HG03439 (cell line): ENCODE measurements around the gene IGLON5.

Experiments used
- ATAC-seq: cut with Tn5 transposase; IDR thresholded peaks from one replicate; pipeline ENCODE4 v1.9.1; 2021; ENCODE audit warnings: mild to moderate bottlenecking, moderate library complexity; ENCODE audit not compliant: unreplicated experiment

Gene IGLON5

DNA sequence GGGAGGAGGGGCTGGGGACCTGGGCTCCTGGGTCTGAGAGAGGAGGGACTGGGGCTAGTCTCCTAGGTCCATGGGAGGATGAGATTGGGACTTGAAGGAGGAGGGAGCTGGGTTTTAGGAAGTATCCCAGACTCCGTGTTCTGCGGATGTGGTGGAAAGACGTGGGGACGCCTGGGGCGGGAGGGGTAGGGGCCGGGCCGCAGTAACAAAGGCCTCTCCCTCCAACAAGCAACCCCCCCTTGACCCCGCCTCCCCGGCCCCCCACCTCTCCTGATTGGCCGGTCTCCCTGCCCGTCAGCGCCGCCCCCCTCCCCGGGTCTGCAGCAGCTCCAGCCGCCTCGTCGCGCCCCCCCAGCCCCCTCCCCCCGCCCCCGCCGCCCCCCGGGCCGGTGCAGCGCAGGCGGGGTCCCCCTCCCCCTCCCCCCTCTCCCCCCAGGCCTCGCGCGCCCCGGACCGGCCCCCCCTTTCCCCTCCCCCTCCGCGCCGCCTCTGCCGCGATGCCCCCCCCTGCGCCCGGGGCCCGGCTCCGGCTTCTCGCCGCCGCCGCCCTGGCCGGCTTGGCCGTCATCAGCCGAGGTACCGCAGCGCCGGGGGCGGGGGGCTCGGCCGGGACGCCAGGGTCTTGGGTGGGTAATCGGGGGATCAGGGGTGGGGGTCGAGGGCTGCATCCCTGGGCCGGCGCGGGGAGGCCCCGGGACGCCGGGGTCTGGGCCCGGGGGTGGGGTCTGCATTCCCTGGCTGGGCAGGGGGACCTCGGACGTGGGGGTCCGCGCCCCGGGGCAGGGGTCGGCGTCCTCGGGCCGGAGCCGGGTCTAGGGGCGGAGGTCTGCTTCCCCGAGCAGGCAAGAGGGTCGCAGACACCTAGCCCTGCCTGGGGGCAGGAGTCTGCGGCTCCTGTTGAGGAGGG is at the start of gene IGLON5:
TSS of gene IGLON5 (plus strand) at position 294 of the 907 bp plus-strand sequence. CDS start at position 498, 204 bp downstream.
- ATAC-seq, result no peak

DNA sequence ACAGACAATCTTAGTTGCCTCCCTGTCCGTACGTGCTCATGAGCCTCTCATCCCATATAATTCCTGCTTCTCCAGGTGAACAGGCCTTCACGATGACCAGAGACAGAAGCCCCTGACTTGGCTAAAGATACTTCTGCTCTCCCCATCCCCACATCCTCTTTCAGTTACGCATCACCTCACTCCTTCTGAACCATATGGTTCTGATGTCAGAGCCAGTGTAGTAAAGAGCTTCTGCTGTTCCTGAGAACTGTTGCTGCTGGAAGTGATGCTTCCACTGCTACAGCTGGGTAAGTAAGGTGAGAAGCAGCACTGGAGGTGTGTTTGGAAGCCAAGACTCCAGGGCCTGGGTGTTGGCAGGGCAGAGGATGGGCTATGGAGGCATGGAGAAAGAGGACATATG is 47.6 kb upstream of the IGLON5 start:
- no peak for ATAC-seq

DNA sequence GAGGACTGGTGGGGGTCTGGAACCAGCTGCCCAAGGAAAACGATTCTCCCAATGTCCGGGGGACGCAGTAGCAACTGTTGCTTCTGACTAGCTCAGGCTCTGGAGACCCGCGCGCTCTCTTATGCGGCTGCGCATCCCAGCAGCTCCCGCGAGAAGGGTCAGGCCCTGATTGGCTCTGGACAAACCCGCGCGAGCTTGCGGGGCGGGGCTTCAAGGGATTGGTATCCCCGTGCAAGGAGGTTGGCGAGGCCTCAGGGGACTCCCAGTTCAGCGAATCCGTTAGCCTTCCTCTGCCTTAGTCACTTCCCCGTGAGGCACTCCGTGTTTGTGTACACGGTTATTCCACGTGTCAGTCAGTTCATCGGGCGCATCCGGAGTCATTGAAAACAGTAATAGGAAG is 40.4 kb upstream of the IGLON5 start:
- ATAC-seq, result no peak

DNA sequence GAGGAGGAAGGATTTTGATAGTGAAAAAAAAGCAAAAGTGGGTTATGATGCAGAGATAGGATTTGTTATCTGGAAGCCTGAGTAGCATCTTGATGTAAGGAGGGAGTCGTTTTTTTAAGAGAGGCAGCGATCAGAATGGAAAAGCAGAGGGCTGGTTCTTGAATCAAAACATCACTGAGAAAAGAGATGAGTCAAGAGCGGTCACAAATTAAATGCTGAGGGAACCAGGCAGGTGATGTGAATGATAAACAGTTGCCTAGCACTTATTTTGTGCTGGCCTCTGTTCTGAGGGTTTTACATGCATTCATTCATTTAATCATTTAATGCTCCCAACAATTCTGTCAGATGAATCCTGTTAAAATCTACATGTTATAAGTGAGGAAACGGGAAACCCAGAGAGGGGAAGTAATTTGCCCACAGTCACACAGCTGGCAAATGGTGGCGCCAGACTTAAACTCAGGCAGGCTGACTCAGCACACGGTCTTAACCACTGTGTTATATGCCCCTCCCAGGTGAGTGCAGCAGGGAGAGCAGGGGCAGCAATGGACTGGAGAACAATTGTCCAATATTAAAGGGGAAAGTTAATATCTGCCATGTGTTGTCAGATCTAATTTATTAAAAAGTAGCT is 39.1 kb upstream of the IGLON5 start:
- no peak for ATAC-seq

DNA sequence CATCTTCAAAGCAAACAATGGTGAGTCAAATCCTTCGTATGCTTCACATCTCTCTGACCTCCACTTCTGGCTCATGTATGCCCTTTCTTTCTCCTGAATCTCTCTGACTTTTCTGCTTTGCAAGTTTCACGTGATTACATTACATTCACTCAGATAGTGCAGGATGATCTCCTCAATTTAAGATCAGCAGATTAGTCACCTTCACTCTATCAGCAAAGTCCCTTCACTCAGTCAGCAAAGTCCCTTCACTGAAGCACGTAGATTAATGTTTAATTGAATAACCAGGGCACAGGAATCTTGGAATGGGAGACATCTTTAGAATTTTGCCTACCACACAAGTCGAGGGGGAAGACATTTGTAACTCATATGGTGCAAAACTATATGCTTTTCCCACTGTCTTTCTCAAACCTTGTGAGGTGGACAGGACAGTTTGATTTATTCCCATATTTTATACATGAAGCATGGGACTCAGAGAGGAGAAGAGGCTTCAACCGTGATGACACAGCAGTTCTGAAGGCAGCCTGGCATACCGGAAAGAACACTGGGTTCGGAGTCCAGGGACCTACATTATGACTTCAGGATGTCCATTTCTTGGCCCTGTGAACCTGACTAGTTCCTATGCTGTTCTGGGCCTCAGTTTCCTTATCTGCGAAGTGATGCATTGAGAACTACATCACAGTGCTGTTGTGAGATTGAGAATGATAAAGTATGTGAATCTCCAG is 37.2 kb upstream of the IGLON5 start:
- no peak for ATAC-seq

DNA sequence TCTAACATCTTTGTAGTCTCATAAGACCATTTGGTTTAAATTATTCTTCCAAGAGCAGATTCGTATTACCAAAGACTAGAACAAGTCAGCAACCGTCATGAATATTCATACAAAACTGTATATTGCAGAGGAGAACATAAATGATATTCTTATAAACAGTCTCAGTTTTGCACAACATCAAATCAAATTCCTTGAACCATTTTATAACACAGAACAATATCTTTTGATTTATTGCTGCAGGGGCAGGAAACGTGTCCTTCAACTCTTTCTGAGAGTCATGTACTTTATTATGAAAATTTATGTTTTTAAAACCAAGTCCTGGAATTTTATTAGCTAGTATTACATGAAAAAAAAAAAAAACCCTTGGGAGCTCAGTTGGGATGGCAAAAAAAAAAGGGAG is 34.3 kb upstream of the IGLON5 start:
- ATAC-seq, result no peak

DNA sequence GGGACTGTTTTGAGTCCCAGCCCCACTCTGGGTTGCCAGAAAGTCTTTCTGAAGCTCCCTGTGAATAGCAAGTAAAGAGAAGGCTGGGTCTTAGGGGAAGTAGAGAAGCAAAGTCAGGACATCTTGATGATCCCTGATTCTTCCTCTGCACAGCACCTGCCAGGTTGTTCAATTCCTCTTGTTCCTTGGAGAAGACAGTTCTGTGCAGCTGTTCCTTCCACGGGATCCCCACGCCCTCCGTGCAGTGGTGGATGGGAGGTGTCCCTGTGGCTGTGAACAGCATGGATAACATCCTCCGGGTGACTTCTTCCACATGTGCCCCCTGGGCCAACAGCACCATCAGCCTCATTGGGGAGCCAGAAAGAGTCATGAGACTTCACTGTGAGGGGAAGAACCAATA is 29.1 kb upstream of the IGLON5 start:
- ATAC-seq, result no peak

DNA sequence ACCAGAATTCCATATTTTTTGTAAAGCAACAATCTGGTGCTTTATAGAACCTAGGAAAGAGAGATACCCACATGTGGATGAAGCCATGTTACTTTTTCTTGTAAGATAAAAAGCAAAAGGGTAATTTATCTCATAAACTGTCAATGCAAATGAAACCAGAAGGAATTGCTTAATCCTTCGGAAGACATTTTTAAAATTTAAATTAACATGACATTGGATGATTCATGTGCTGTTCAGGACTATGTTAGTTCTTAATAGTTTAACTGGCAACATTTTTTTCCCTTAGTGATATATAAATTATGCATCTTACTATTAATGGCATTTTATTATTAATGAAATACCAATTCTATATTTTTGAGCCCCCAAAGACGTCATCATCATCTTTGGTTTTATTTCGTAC is 25.8 kb upstream of the IGLON5 start:
- no peak for ATAC-seq

DNA sequence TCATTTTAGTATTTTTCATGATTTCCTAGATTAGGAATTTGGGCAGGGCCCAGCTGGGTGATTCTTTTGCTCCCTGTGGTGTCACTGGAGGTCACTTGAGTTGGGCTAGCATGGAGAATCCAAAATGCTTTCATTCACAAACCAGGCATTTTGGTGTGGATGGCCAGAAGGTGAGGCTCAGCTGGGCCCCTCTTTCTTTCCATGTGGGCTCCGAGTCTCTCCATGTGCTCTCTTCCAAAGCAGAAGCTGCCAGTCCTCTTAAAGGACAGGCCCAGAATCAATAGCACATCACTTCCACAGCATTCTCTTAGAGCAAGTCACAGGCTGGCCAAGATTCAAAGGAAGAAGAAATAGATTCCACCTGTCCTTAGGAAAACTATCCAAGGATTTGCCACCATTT is 21.8 kb upstream of the IGLON5 start:
- ATAC-seq, result no peak

DNA sequence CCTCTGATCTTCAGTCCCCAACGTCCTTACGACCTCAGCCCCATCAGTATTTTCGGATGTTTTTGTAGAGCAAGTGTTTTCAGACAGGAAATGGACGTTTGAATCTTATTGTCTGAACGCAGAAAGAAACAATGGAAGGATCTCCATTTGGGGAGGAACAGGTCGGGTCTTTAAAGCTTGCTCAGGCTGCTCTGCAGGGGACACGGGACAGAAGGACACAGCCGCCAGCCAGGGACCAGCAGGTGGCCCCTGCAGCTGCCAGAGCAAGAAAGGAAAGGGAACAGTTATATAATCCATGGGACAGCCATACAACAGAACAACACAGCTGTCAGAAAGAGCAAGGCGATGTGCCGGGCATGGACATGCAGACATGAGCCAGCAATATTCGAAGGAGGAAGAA is 18.5 kb upstream of the IGLON5 start:
- no peak for ATAC-seq

DNA sequence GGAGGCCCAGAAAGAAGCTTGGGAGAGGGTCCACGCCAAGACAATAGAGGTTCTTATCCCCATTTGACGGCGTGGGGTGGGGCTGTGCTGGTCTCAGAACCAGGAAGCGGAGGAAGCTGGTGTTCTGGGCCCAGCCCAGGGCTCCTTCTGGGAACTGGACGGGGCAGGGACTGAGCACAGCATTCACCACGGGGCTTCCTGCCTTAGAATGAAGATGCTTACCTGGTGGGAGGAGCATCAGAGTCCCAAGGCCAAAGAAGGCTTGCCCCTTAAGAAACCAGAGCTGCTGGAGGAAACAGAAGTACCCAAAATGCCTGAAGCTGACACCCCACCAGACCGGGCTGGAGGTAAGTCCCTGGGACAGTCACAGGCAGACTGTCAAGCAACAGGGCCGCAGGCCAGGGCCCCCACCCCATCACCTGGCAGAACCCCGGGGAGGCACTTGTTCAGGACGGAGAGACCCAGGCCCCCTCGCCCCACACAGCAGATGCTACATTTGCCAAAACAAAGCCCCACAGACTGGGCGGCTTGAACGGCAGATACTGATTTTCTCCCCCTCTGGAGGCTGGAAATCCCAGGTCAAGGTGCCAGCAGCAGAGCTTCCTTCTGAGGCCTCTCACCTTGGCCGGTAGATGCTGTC is 17.8 kb upstream of the IGLON5 start:
- no peak for ATAC-seq

DNA sequence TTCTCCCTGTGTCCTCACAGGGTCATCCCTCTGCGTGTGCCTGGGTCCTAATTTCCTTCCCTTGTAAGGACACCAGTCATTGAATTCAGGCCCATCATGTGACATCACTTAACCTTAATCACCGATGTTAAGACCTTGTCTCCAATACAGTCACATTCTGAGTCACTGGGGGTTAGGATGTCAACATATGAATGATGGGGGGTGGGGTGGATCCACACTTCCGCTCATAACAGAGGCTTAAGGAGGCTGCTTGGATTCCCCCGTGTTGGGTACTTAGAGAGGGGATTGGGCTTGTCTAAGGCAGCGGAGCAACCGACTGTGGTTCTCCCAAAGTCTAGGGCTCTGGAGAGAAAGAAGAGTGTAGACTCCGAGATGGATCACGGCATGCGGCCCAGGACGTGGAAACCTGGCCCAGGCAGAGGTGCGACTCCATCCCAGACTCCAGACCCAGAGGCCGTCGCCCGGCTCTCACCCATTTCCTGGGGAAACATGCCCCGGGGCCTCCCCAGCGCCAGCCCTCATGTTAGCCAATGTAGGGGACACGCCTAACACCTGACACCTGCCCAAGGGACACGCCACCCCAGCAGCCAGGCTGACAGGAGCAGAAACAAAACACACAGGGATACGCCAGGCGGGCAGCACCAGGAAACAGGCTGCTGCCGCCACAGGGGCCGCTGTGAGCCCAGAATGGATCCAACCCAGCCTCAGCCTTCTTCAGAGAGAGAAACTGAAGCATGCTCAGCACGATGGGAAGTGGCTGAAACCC is 17.1 kb upstream of the IGLON5 start:
- no peak for ATAC-seq

DNA sequence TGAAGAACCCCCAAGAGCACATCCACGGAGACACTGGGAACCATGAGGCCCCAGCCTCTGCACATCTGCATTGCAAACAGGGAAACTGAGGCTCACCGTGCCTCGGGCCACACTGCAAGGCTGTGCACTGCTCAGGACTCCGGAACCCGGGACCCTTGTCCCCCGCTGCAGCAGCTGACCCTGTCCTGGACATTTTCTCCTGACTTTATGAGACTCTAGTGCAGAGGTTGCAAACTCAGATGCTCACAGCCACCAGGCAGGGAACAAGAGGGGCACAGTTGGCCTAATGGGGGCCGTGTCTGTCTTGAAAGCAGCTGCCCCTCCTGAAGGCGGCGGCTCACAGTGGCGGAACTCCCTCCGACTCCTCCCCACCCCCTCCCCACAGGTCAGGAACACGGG is 16.5 kb upstream of the IGLON5 start:
- ATAC-seq, result no peak

DNA sequence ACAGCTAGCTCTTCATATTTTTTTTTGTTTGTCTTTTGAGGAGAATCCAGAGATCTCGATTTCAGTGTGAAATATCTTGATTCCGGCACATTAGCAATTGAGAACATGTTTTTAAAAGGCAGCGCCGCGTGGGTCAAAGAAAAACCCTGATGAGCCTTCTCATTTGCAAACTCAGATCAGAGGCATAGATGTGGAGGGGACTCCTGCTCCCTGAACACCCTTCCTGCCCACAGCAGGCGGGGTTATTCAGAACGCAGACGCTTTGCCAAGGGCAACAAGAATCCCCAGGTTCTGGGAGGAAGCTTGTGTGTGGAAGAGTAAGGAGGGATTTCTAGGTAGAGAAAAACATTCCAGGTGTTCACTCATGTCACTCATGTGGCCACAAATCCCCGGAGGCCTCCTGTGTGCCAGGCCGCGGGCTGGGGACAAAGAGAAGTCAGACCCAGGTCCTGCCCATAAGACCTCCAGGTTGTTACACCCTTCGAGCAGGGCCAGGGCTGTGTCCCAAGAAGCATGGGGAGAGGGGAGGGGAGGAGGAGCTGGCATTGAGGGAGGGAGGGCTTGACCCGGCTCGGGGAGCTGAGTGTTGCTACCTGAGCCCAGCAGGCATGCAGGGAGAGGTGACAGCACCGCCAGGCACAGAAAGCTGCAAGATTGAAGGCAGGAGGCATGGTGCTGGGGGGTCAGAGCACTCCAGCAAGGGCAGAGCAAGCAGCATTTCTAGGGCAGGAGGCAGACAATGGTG is 15.9 kb upstream of the IGLON5 start:
- no peak for ATAC-seq

DNA sequence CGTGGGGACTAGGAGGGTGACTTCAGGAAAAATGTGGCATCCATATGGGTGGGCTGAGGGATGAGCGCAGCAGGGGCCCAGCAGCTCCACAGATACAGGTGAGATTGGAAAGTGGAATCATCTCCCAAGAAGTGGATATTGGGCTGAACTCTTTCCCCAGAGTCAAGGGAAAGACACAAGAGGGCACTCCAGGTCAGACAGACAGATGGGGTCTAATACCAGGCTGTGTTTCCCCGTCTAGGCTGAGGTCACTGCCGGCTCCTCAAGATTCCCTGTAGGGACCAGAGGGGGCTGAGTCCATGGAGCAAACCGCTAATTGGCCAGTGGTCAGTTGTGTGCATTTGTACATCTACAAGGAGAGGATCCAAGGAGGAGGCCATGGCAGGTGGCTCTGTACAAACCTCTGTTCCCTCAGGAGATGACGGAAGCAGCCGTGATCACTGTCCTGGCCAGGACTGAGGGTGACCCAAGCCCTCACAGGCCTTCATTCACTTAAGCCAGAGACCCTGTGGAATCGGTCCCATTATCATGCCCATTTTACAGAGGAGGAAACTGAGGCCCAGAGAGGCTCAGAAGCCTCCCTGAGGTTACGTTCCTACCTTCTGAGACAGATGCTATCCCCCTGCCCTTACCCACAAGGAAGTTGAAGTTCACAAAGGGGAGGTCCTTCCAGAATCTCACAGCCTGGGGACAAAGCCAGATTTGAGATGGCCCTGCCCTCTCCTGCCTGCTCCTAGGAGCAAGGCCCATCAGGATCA is 14.9 kb upstream of the IGLON5 start:
- ATAC-seq, result no peak

DNA sequence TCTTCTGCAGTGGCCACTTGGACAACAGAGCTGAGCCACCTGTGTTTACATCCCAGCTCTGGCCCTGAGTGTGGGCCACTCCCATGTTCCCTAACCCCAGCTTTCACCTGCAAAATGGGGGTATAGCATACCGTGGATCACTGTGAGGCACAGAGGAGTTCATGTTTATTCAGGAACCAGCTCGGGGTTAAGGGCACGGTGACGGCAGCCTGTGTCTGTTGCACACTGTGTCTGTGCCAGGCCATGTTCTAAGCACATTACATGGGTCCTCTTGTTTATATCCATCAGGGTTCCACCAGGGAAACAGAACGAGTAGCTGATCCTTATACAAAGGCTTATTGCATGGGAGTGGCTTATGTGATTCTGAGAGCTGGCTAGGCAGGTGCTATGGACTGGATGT is 14.0 kb upstream of the IGLON5 start:
- no peak for ATAC-seq

DNA sequence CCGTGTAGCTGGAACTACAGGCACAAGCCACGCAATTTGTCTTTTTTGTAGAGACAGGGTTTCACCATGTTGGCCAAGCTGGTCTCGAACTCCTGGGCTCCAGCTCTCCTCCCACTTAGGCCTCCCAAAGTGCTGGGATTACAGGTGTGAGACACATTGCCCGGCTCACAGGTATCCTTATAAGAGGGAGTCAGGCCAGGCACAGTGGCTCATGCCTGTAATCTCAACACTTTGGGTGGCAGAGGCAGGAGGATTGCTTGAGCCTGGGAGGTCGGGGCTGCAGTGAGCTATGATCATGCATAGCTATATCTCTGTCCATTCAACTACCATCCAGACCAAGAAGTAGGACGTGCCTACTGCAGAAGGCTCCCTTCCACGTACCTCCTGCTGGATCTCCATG is 10.2 kb upstream of the IGLON5 start:
- ATAC-seq, result no peak

DNA sequence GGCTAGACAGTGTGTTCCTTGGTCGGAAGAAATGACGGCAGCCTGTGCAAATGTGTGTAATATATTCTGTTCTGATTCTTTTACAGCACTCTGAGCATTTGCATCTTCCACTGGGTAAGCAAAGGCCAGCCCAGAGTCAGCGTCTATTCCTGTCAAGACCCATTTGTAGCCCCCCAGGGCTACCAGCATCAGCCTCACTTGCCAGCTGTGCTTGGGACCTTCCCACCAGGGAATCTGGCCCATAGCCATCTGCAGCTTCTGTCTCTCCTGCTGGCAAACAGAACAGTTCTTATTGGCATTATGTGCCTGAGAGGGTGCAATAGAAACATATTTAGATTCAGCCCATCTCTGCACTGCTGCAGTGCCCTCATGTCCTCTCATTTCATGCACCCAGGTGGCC is 6.0 kb upstream of the IGLON5 start:
- ATAC-seq, result no peak

DNA sequence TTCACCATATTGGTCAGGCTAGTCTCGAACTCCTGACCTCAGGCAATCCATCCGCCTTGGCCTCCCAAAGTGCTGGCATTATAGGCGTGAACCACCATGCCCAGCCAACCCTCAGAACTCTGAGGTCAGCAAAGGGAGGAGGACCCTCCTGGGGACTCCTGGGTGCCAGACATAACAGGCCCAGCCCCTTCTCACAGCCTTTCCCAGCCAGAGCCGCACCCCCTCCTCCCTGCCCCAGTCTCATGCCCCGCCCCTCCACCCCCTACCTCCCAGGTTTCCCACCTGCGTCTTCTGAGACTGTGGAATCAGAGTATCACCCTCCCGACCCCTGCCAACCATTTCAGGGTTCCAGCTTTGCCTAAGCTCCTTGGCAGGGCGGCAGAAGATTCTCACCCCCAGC is 5.2 kb downstream of the IGLON5 start:
- no peak for ATAC-seq
